ENCODE results near the gene SRPK2.

- TF ChIP-seq EZH2 (IDR thresholded peaks at IDR 0.05; ENCODE audit: borderline replicate concordance, low read length), result no peak
- TF ChIP-seq CTCF (IDR thresholded peaks at IDR 0.05; ENCODE audit: low read length), result no peak
These were observed 448 bp upstream of the SRPK2 start for GRCh38 chr7:105389088-105389650.

Data from OCI-LY1 (cell line).